Nephron progenitor cell (in vitro differentiated cells): ENCODE data around the gene CFTR.

Experiments
- DNase-seq: peaks from one replicate; pipeline ENCODE4 v3.0.0; 2021
- H3K27ac Mint-ChIP-seq: 2 replicates; pipeline ENCODE4 v1.8.0; 2021; ENCODE audit warnings: mild to moderate bottlenecking, moderate library complexity, mixed read lengths
- H3K27me3 Mint-ChIP-seq: 2 replicates; pipeline ENCODE4 v1.8.0; 2021; ENCODE audit warnings: mild to moderate bottlenecking, low read depth, mixed read lengths; ENCODE audit not compliant: poor library complexity
- H3K36me3 Mint-ChIP-seq: 2 replicates; pipeline ENCODE4 v1.8.0; 2021; ENCODE audit warnings: low read depth, mixed read lengths
- H3K4me1 Mint-ChIP-seq: 2 replicates; pipeline ENCODE4 v1.8.0; 2021; ENCODE audit warnings: mixed read lengths
- H3K4me3 Mint-ChIP-seq: 2 replicates; pipeline ENCODE4 v1.8.0; 2021; ENCODE audit warnings: mild to moderate bottlenecking, moderate library complexity, mixed read lengths
- H3K9me3 Mint-ChIP-seq: 2 replicates; pipeline ENCODE4 v1.8.0; 2021; ENCODE audit warnings: mild to moderate bottlenecking, moderate library complexity, mixed read lengths
- TF ChIP-seq, protein P1 (sequence below): fragments of 200-600 bp; sonication (generic); IDR thresholded peaks from 2 replicates; pipeline ENCODE4 v1.5.0; 2021; ENCODE audit warnings: antibody characterized with exemption

Gene CFTR

DNA sequence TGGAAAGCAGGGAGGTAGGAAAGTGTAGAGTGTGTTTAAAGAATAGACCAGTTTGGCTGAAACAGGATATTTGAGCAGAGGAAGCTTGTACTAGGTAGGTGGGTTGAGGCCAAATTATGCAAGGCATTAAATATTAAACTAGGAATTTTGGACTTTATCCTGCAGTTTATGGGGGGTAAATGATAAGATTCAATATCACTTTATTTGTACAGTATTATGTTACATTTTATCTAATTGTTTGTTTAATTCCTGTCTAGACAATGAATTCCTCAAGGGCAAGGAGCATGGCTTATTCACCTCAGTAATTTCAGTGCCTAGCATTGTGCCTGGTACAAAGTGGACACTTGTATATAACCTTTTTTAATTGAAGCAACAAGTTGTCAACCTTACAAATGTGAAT, 125.9 kb downstream of the CFTR start:
- H3K9me3 Mint-ChIP-seq: no peaks in the 10 kb centered on the region
- H3K4me1 Mint-ChIP-seq: peaks cover 8% of the 10 kb centered on the region
- no peak overlapping the region for H3K27ac Mint-ChIP-seq
- no peaks in the 10 kb centered on the region for H3K27me3 Mint-ChIP-seq
- no peak overlapping the region for H3K4me3 Mint-ChIP-seq
- no peak for DNase-seq
- H3K36me3 Mint-ChIP-seq: no peaks in the 10 kb centered on the region
- TF ChIP-seq, protein P1, sequence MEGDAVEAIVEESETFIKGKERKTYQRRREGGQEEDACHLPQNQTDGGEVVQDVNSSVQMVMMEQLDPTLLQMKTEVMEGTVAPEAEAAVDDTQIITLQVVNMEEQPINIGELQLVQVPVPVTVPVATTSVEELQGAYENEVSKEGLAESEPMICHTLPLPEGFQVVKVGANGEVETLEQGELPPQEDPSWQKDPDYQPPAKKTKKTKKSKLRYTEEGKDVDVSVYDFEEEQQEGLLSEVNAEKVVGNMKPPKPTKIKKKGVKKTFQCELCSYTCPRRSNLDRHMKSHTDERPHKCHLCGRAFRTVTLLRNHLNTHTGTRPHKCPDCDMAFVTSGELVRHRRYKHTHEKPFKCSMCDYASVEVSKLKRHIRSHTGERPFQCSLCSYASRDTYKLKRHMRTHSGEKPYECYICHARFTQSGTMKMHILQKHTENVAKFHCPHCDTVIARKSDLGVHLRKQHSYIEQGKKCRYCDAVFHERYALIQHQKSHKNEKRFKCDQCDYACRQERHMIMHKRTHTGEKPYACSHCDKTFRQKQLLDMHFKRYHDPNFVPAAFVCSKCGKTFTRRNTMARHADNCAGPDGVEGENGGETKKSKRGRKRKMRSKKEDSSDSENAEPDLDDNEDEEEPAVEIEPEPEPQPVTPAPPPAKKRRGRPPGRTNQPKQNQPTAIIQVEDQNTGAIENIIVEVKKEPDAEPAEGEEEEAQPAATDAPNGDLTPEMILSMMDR: no peak

DNA sequence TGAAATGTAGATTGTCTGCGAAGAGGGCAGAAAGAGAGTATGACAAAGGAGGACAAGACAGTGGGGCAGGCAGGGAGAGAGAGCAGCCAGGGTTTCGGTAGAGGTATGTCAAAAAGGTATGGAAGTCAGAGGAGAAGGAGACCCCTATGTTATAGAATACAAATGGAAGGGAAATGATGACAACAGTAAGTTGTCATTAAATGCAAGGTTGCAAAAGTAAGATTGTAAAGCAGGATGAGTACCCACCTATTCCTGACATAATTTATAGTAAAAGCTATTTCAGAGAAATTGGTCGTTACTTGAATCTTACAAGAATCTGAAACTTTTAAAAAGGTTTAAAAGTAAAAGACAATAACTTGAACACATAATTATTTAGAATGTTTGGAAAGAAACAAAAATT, 126.3 kb downstream of the CFTR start:
- Mint-ChIP-seq H3K4me1 (peaks cover 8% of the 10 kb centered on the region), H3K9me3 (no peaks in the 10 kb centered on the region), H3K27me3 (no peaks in the 10 kb centered on the region), H3K27ac (no peak overlapping the region), H3K36me3 (no peaks in the 10 kb centered on the region), H3K4me3 (no peak overlapping the region)
- TF ChIP-seq, protein P1: no peak
- no peak for DNase-seq

DNA sequence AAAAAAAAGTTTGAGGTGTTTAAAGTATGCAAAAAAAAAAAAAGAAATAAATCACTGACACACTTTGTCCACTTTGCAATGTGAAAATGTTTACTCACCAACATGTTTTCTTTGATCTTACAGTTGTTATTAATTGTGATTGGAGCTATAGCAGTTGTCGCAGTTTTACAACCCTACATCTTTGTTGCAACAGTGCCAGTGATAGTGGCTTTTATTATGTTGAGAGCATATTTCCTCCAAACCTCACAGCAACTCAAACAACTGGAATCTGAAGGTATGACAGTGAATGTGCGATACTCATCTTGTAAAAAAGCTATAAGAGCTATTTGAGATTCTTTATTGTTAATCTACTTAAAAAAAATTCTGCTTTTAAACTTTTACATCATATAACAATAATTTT, 130.6 kb downstream of the CFTR start:
- no peak overlapping the region for H3K27ac Mint-ChIP-seq

GRCh38 chr7:117612637-117613036, 132.8 kb downstream of the CFTR start:
- no peak overlapping the region for H3K27ac Mint-ChIP-seq
- H3K36me3 Mint-ChIP-seq: no peaks in the 10 kb centered on the region
- no peak for DNase-seq
- H3K9me3 Mint-ChIP-seq: no peaks in the 10 kb centered on the region
- TF ChIP-seq, protein P1: no peak
- no peaks in the 10 kb centered on the region for H3K4me1 Mint-ChIP-seq
- no peaks in the 10 kb centered on the region for H3K27me3 Mint-ChIP-seq
- no peak overlapping the region for H3K4me3 Mint-ChIP-seq

More for the DNA sequence above, 130.6 kb downstream of the CFTR start:
- Mint-ChIP-seq H3K27me3 (no peaks in the 10 kb centered on the region), H3K4me1 (peaks cover 8% of the 10 kb centered on the region), H3K4me3 (no peak overlapping the region), H3K36me3 (no peaks in the 10 kb centered on the region), H3K9me3 (no peaks in the 10 kb centered on the region)
- no peak for DNase-seq
- TF ChIP-seq, protein P1: no peak

DNA sequence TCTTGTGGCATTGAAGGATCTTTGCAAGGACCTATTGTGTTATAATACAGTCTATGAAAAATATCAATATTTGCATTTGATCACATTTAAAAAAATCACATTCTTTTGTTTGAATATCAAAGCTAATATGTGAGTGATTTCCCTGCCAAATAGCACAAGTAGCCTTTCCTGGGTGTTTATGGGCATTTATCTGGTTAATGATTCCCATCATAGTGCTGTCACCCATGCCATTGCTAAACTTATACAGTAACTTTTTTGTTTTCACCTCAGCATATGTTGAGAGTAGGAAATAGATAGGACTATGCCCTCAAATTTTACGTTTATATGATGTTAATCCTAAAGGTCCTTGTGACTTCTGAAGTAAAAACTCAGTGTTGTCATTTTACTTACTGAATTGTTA, 136.9 kb downstream of the CFTR start:
- no peak overlapping the region for H3K27ac Mint-ChIP-seq
- no peaks in the 10 kb centered on the region for H3K27me3 Mint-ChIP-seq
- no peak overlapping the region for H3K4me3 Mint-ChIP-seq
- no peaks in the 10 kb centered on the region for H3K36me3 Mint-ChIP-seq
- H3K9me3 Mint-ChIP-seq: no peaks in the 10 kb centered on the region
- DNase-seq: no peak
- H3K4me1 Mint-ChIP-seq: peaks cover 10% of the 10 kb centered on the region
- TF ChIP-seq, protein P1: no peak

DNA sequence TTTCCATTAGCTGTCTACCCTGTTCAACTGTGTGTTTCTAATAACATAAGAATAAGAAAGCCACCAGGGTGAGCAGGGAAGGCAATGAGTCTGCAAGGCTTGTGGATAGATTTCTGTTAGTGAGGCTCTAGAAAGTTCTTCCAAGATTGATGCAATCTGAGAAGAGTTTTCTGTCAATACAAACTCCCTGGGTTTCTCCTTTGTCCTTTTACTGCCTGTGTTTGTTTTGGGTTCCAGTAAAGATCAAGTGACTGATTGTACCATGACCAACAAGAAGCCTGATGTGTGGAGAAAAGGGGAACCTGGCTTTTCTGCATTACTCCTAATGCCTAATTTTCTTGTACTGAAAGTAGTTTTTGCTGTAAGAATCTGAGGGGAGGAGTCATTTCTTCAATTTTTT, 139.9 kb downstream of the CFTR start:
- Mint-ChIP-seq H3K27me3 (no peaks in the 10 kb centered on the region), H3K36me3 (no peaks in the 10 kb centered on the region), H3K27ac (peak overlapping the region; percentile 41), H3K4me3 (no peak overlapping the region), H3K4me1 (peaks cover 10% of the 10 kb centered on the region), H3K9me3 (no peaks in the 10 kb centered on the region)
- TF ChIP-seq, protein P1: no peak
- no peak for DNase-seq
